Stimulated activated naive B cell treated with anti-CD40 and anti-IgM and Interleukin-4, amounts not matched to agents 10 μg/mL and 1 μg/mL and 100 μg/mL, for 72 hours (primary cell): ENCODE data around the gene ACTG2.
"Not testable (repeated sequence)": the region's sequence is repeated elsewhere in the genome, so short reads cannot be mapped to it uniquely, and the experiment has no call there.

Experiments used
- ATAC-seq, 2 donors: fragments of 150-1000 bp; cut with Tn5 transposase; replicated peaks; 2 replicates each; pipeline ENCODE4 v1.10.0; 2021; ENCODE audit warnings: moderate library complexity in 1 of 2
- DNase-seq: peaks from one replicate; pipeline ENCODE4 v3.0.0; 2021
- H3K27ac Mint-ChIP-seq: one replicate; pipeline ENCODE4 v1.8.0; 2022; ENCODE audit warnings: mild to moderate bottlenecking, mixed read lengths
- H3K27me3 Mint-ChIP-seq, 2 donors: one replicate each; pipeline ENCODE4 v1.8.0; 2022; ENCODE audit warnings: mixed read lengths in 2 of 2
- H3K36me3 Mint-ChIP-seq, 2 donors: one replicate each; pipeline ENCODE4 v1.8.0; 2022; ENCODE audit warnings: mixed read lengths in 2 of 2, mild to moderate bottlenecking in 1 of 2
- H3K4me1 Mint-ChIP-seq, 2 donors: one replicate each; pipeline ENCODE4 v1.8.0; 2022; ENCODE audit warnings: mixed read lengths in 2 of 2, mild to moderate bottlenecking in 1 of 2
- H3K4me3 Mint-ChIP-seq, 2 donors: one replicate each; pipeline ENCODE4 v1.8.0; 2022; ENCODE audit warnings: mild to moderate bottlenecking in 2 of 2, mixed read lengths in 2 of 2, moderate library complexity in 1 of 2
- H3K9me3 Mint-ChIP-seq, 2 donors: one replicate each; pipeline ENCODE4 v1.8.0; 2022; ENCODE audit warnings: mixed read lengths in 2 of 2, mild to moderate bottlenecking in 1 of 2

The ACTG2 gene

DNA sequence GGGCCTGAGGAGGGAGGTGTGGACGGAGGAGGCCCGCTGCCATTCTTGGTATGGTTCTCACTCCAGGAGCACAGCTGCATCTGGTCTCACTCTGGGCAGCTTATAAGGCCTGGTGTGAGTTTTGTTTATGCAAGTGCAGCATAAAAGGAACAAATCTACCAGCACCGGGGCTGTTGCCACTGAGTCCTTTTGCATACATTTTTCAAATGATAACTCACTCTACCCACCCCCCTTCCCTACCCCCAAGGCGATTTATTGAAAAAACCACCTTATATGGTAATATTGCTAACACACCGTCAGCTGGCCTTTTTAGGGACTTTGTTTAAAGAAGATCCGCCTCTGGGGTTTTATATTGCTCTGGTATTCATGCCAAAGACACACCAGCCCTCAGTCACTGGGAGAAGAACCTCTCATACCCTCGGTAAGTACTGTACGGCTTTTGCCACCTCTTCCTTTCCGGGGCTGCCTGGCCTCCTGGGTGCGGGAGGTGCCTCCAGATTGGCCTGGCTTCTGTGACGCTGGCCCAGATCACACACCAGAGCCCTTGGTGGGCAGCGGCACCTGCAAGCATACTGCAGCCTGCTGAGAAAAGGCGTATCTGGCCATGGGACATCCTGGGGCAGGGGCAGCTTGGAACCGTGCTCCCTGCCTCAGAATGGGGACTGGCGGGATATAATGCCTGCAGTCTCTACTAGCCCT is at the start of gene ACTG2:
TSS of gene ACTG2 (plus strand) at position 378 of the 699 bp plus-strand sequence. CDS start 8,304 bp downstream, outside the sequence.
- ATAC-seq (no peak), DNase-seq (no peak)
- Mint-ChIP-seq H3K27me3 (peaks cover 4 to 21% of the 10 kb centered on the region in 2 donors), H3K9me3 (no peaks in the 10 kb centered on the region), H3K4me1 (peaks cover 8 to 14% of the 10 kb centered on the region in 2 donors), H3K36me3 (no peaks in the 10 kb centered on the region), H3K4me3 (no peak within 1 kb of the TSS), H3K27ac (peak within 1 kb of the TSS; percentile 11)

DNA sequence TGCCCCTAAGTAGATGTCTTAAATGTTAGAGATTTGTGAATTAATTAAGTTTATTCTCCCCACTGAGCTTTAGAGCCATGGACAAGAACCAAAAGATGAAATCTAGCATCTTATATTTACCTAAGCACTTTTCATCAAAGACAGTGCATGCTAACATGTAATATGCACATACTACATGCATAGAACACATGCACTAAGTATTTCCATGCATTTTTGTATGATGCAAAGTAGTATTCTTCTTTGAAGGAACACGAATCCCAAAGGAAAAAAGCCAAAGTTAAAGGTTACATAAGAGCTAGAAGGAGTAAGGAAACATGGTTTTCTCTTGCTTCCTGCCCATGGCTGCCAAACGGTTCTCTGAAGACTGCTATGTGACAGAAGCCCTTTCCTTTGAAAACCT is 48.7 kb upstream of the ACTG2 start:
- DNase-seq = no peak
- peaks cover 28 to 39% of the 10 kb centered on the region in 2 donors for H3K36me3 Mint-ChIP-seq
- H3K27ac Mint-ChIP-seq = no peak overlapping the region

DNA sequence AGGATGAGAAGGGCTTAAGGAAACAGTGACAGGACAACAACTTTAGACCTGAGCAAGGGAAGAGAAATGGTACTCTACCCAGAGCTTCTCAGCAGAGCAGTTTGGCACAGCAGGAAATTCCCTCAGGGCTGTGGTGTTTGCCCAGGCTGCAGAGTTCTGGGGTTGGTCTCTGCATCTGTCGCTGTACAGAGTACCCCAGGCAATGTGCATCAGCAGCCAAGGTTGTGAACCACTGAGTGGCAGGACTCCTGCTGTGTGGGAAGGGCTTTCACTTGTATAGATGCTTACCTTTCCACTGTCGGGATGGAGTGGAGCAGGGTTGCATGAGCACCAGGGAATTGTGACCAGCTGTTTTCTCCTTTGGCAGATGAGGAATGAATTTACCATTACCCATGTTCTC is 42.8 kb upstream of the ACTG2 start:
- Mint-ChIP-seq H3K4me1 (peaks cover 0 to 4% of the 10 kb centered on the region in 2 donors), H3K27ac (no peak overlapping the region), H3K27me3 (no peaks in the 10 kb centered on the region), H3K9me3 (no peaks in the 10 kb centered on the region), H3K4me3 (no peak overlapping the region), H3K36me3 (peaks cover 28 to 42% of the 10 kb centered on the region in 2 donors)
- ATAC-seq (no peak), DNase-seq (no peak)

More for the DNA sequence above, 48.7 kb upstream of the ACTG2 start:
- no peak for ATAC-seq
- H3K27me3 Mint-ChIP-seq = no peaks in the 10 kb centered on the region
- H3K4me3 Mint-ChIP-seq = no peak overlapping the region
- no peaks in the 10 kb centered on the region for H3K9me3 Mint-ChIP-seq
- H3K4me1 Mint-ChIP-seq = no peaks in the 10 kb centered on the region

DNA sequence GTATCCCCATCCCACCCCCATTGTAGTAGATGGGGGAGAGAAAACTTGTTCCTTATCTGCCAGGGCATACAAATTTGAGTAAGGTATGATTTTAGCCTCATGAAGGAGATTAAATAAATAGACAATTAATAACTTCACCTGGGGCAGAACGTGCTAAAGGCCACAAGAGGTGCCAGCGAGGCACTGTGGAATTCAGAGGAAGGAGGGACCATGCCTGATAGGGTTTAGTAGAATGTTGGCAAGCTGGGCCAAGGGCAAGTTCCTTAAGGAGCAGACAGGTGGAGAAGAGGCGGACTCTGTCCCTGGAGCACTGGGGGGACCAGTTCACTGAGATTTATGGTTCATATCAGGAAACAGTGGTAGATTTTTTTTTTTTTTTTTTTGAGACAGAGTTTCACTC is 41.5 kb upstream of the ACTG2 start:
- Mint-ChIP-seq H3K36me3 (peaks cover 40 to 48% of the 10 kb centered on the region in 2 donors), H3K9me3 (no peaks in the 10 kb centered on the region), H3K4me3 (no peak overlapping the region), H3K4me1 (peaks cover 1 to 4% of the 10 kb centered on the region in 2 donors), H3K27me3 (no peaks in the 10 kb centered on the region), H3K27ac (no peak overlapping the region)
- no peak for DNase-seq
- peak in 1 of 2 donors; percentile 51 for ATAC-seq

DNA sequence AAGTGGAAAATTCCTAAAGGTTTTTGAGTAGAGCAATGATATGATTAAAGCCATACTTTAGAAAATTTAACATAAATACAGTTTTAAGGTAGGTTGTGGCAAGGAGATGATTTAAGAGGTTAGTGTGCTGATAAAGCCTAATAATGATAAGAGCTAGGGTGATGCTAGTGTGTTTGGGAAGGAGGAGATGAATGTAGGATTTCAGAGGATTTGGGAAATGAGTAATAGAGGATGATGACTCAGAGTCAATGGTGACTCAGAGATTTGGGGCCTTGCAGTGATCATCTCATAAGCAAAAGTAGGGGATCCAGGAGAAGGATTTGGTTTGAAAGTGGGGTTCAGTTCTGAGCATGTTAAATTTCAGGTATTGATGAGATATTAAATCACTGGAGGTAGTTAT is 40.8 kb upstream of the ACTG2 start:
- Mint-ChIP-seq H3K4me1 (peaks cover 2 to 6% of the 10 kb centered on the region in 2 donors), H3K36me3 (peaks cover 42 to 48% of the 10 kb centered on the region in 2 donors), H3K4me3 (no peak overlapping the region), H3K27me3 (no peaks in the 10 kb centered on the region), H3K27ac (no peak overlapping the region), H3K9me3 (no peaks in the 10 kb centered on the region)
- DNase-seq (no peak), ATAC-seq (no peak)

DNA sequence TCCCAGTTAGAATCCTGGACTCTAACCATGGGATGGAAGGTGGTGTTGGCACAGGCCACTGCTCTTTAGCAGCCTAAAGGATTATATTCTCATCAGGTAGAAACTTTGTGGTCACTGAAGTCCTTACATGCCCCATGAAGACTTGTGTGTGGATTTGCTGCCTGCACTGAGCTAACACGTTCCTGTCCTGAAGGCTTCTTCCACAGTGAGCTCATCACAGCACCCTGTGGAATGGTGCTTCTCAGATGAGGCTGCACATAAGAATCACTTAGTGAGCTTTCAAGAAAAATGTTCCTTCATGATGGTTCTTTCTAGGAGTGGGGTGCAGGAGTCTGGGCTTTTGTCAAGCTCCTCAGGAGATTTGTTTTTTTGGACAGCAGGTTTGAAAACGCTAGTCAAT is 37.3 kb upstream of the ACTG2 start:
- peaks cover 48 to 59% of the 10 kb centered on the region in 2 donors for H3K36me3 Mint-ChIP-seq

DNA sequence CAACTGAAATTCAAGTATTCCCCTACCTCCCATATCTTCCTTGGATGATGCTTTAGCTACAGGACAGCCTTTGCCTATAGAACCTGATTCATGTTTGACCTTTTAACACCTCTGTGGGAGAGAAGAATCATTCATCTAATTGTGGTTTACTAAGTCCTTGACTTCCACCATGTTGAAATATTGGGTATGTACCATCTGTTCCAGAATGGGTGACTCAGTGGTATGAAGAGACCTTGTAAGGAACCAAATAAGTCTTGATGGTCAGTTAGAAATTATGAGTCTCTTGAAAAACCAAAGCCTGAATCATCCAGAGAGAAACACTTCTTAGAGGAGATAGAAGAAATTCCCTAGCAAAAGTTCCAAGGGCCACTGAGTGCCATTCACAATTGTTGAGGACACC is 36.6 kb upstream of the ACTG2 start:
- H3K36me3 Mint-ChIP-seq = peaks cover 50 to 60% of the 10 kb centered on the region in 2 donors

More for the DNA sequence above, 37.3 kb upstream of the ACTG2 start:
- no peak for ATAC-seq
- H3K4me1 Mint-ChIP-seq = peaks cover 2 to 10% of the 10 kb centered on the region in 2 donors
- no peak for DNase-seq
- no peak overlapping the region for H3K4me3 Mint-ChIP-seq
- H3K27ac Mint-ChIP-seq = no peak overlapping the region
- no peaks in the 10 kb centered on the region for H3K27me3 Mint-ChIP-seq
- no peaks in the 10 kb centered on the region for H3K9me3 Mint-ChIP-seq

DNA sequence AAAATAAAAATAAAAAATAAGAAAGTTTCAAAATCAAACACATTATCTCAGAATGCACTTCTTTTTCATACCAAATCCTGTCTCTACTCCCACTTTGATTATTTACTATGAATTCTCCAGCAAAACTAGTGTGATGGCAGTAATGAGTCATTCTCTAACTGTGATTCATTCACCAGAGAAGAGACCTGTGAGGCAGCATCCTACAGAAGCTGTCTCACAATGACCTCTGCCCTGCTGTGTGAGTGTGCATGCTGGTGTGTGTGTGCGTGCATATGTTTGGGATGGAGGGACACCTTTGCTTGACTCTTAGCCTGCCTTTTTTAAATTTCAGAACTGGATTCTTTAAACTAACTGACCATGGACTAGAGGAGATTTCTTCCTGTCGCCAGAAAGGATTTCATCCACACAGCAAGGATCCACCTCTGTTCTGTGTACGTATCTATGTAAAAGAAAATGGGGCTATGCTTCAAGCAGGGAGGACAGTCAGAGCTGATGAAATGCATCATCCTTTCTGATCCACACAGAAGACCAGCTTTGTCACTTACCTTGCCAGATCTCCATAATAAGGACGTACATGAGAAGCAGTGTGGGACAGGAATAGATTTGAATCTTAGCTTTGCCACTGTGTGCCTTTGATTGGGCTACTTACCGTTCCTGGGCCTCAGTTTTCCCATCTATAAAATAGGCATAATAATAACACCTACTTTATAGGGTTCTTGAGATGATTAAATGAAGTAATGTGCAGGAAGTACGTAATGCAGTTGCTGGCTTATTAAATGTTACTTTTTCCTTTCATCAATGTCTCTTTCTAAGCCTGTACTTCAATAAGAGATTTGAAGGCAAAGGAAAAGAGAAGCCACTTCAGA is 32.9 kb upstream of the ACTG2 start:
- Mint-ChIP-seq H3K4me1 (peaks cover 2 to 5% of the 10 kb centered on the region in 2 donors), H3K9me3 (no peaks in the 10 kb centered on the region), H3K27me3 (no peaks in the 10 kb centered on the region), H3K36me3 (peaks cover 60 to 80% of the 10 kb centered on the region in 2 donors), H3K27ac (no peak overlapping the region), H3K4me3 (no peak overlapping the region)
- no peak for DNase-seq
- peak; percentile 65 to 80 for ATAC-seq

More for the DNA sequence above, 36.6 kb upstream of the ACTG2 start:
- H3K27me3 Mint-ChIP-seq = no peaks in the 10 kb centered on the region
- peaks cover 2 to 9% of the 10 kb centered on the region in 2 donors for H3K4me1 Mint-ChIP-seq
- H3K9me3 Mint-ChIP-seq = no peaks in the 10 kb centered on the region
- no peak for DNase-seq
- no peak for ATAC-seq
- no peak overlapping the region for H3K27ac Mint-ChIP-seq
- no peak overlapping the region for H3K4me3 Mint-ChIP-seq

DNA sequence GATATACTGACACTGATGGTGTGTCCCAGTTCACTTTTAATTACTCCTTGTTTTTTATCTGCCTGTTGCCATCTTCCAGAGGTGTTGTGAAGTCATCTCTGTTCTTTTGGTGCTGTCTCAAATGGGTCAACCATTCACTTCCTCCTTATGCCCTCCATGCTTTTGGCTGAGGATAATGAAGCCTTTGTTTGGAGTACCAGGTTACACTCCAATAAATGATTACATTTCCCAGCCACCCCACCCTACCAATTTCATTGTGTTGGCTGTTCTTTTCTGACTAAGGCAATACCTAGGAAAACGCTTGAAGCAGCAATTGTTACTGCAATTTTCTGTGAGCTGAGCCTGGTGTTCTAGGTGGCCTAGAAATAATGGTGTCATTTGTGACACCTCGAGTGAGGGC is 29.8 kb upstream of the ACTG2 start:
- no peak for ATAC-seq
- no peaks in the 10 kb centered on the region for H3K27me3 Mint-ChIP-seq
- H3K27ac Mint-ChIP-seq = no peak overlapping the region
- no peak for DNase-seq
- H3K9me3 Mint-ChIP-seq = no peaks in the 10 kb centered on the region
- peaks cover 44 to 67% of the 10 kb centered on the region in 2 donors for H3K36me3 Mint-ChIP-seq
- no peak overlapping the region for H3K4me3 Mint-ChIP-seq
- no peaks in the 10 kb centered on the region for H3K4me1 Mint-ChIP-seq

DNA sequence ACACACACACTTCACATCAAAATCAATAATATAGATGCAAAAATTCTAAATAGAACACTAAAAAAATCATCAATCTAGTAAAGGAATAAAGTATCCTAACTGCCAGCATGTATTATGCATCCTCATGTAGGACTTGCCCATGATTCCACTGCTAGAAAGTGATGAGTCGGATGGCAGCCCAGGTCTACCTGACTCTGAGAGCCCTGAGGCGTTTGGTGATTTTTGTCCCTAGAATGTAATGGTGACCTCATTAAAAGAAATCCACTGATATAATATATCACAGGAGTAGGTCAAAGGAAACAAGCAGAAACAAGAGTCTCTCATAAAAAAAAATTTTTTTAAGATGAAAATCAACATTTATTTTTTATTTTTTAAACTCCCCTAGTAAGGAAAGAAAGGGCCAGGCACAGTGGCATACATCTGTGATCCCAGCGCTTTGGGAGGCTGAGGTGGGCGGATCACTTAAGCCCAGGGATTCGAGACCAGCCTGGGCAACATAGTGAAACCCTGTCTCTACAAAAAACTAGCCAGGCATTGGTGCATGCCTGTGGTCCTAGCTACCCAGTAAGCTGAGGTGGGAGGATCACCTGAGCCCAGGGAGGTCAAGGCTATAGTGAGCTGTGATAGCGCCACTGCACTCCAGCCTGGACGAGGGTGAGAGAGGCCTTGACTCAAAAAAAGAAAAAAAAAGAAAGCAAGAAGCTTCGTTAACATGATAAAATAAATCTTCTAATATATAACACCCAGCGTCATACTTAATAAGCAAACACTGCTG is 24.4 kb upstream of the ACTG2 start:
- ATAC-seq (no peak), DNase-seq (no peak)
- Mint-ChIP-seq H3K36me3 (peaks cover 26 to 44% of the 10 kb centered on the region in 2 donors), H3K4me1 (no peaks in the 10 kb centered on the region), H3K4me3 (no peak overlapping the region), H3K27ac (no peak overlapping the region), H3K27me3 (no peaks in the 10 kb centered on the region), H3K9me3 (no peaks in the 10 kb centered on the region)

DNA sequence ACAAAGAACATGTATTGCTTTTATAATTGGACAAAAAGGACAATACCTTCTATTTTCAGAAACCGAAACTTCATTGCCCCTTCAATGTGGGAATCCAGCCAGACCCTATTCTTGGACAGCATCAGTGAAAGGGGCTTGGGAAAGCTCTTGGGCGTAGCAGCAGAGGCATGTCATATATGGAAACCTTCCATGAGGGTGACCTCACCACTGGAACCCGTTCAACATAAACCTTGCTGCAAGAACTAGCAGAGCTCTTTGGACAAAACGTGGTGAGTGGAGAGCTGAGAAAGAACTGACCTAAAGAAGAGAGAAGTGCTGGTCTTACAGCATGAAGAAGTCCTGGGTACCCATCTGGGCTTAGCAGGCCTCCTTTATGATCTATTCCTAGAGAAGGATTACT is 22.7 kb upstream of the ACTG2 start:
- H3K27ac Mint-ChIP-seq = no peak overlapping the region
- H3K4me1 Mint-ChIP-seq = no peaks in the 10 kb centered on the region
- DNase-seq = no peak
- H3K27me3 Mint-ChIP-seq = no peaks in the 10 kb centered on the region
- ATAC-seq = no peak
- no peak overlapping the region for H3K4me3 Mint-ChIP-seq
- no peaks in the 10 kb centered on the region for H3K9me3 Mint-ChIP-seq
- H3K36me3 Mint-ChIP-seq = peaks cover 14 to 27% of the 10 kb centered on the region in 2 donors

DNA sequence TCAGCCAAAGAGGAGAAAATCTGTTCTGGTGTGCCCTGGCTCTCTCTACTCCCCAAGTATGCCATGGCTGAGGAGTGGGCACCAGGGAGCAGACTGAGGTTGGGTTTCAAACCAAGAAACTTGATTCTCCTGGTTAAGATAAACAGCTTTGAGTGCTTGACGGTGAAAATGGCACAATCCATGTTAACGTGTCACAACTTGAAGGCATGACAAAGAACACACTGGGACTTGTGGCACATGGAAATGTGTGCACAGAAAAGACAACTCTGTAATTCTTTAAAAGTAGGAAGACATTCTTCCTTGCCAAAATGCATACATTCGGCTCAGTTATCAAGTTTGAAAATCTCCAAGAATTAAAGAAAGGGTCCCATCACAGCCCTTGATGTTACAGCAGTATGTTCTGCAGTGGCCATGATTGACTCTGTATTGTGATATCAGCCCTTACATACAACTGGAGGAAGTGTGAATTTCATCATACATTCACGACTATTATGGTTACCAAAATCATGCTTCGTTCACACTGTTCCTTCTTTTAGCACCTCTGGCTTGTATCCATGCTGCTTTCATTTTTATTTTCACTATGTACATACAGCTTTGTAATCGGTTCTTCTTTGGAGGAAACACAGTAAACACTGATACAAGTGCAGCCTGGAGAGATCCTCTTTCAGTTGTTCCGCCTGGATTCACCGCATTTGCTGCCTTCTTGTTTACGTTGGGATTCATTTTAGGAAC is 15.6 kb upstream of the ACTG2 start:
- no peak overlapping the region for H3K4me3 Mint-ChIP-seq
- no peaks in the 10 kb centered on the region for H3K9me3 Mint-ChIP-seq
- DNase-seq (no peak), ATAC-seq (peak; percentile 49 to 54)
- no peaks in the 10 kb centered on the region for H3K4me1 Mint-ChIP-seq
- H3K27me3 Mint-ChIP-seq = peaks cover 0 to 4% of the 10 kb centered on the region in 2 donors
- no peak overlapping the region for H3K27ac Mint-ChIP-seq
- peaks cover 0 to 2% of the 10 kb centered on the region in 2 donors for H3K36me3 Mint-ChIP-seq

DNA sequence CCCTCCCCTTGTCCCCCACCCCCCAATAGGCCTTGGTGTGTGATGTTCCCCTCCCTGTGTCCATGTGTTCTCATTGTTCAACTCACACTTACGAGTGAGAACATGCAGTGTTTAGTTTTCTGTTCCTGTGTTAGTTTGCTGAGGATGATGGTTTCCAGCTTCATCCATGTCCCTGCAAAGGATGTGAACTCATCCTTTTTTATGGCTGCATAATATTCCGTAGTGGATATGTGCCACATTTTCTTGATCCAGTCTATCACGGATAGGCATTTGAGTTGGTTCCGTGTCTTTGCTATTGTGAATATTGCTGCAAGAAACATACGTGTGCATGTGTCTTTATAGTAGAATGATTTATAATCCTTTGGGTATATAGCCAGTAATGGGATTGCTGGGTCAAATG is 14.8 kb upstream of the ACTG2 start:
- not testable (repeated sequence) for H3K9me3 Mint-ChIP-seq, H3K4me3 Mint-ChIP-seq, H3K27ac Mint-ChIP-seq, DNase-seq, H3K27me3 Mint-ChIP-seq, H3K4me1 Mint-ChIP-seq, H3K36me3 Mint-ChIP-seq, ATAC-seq
